Esophagus mucosa (tissue), 1 donor: Measurements from ENCODE around the gene HOMEZ. TPM values are rescaled to one million over a fixed set of nuclear protein-coding genes. Genes with fewer than 3 reads are reported as not detected.

ENCODE experiments used
- total RNA-seq: library from RNA; stranded (reverse); gene quantifications from one replicate; pipeline ENCODE4 v1.2.4, GENCODE V29; 2023
- donor health status: DM: yes; HTN: yes; CAD: no.

HOMEZ gene
- total RNA-seq, 1 donor from 2014 or later: 9.6 TPM

Other genes with a start within 250 kb of the HOMEZ start
- gene PSMB11, start 243.9 kb downstream of the HOMEZ start, total RNA-seq: not detected
- 3.4 TPM for gene CDH24, start 228.6 kb downstream of the HOMEZ start, total RNA-seq
- gene ACIN1, start 191.0 kb downstream of the HOMEZ start, total RNA-seq: 82.5 TPM
- gene C14orf119, start 190.6 kb downstream of the HOMEZ start, total RNA-seq: 34.7 TPM
- not detected for gene CIROP, start 181.1 kb downstream of the HOMEZ start, total RNA-seq
- not detected for gene CEBPE, start 166.9 kb downstream of the HOMEZ start, total RNA-seq
- 51.1 TPM for gene SLC7A8, start 102.5 kb downstream of the HOMEZ start, total RNA-seq
- gene RNF212B, start 48.2 kb downstream of the HOMEZ start, total RNA-seq: not detected
- gene PPP1R3E, start 16.7 kb upstream of the HOMEZ start, total RNA-seq: 5.1 TPM
- 29.1 TPM for gene BCL2L2, start 20.7 kb upstream of the HOMEZ start, total RNA-seq
- 77.7 TPM for gene PABPN1, start 35.3 kb upstream of the HOMEZ start, total RNA-seq
- 2.0 TPM for gene SLC22A17, start 66.8 kb upstream of the HOMEZ start, total RNA-seq
- 27.6 TPM for gene EFS, start 79.0 kb upstream of the HOMEZ start, total RNA-seq
- not detected for gene IL25, start 86.7 kb upstream of the HOMEZ start, total RNA-seq
- gene CMTM5, start 90.9 kb upstream of the HOMEZ start, total RNA-seq: not detected
- gene MYH6, start 122.1 kb upstream of the HOMEZ start, total RNA-seq: not detected
- 0.72 TPM for gene MYH7, start 149.5 kb upstream of the HOMEZ start, total RNA-seq
- gene NGDN, start 183.6 kb upstream of the HOMEZ start, total RNA-seq: 20.4 TPM